HG03571 (cell line): Measurements from ENCODE around the gene STRA6.

ENCODE experiments used
- ATAC-seq: cut with Tn5 transposase; IDR thresholded peaks from one replicate; pipeline ENCODE4 v1.9.1; 2021; ENCODE audit not compliant: unreplicated experiment

The STRA6 gene

DNA sequence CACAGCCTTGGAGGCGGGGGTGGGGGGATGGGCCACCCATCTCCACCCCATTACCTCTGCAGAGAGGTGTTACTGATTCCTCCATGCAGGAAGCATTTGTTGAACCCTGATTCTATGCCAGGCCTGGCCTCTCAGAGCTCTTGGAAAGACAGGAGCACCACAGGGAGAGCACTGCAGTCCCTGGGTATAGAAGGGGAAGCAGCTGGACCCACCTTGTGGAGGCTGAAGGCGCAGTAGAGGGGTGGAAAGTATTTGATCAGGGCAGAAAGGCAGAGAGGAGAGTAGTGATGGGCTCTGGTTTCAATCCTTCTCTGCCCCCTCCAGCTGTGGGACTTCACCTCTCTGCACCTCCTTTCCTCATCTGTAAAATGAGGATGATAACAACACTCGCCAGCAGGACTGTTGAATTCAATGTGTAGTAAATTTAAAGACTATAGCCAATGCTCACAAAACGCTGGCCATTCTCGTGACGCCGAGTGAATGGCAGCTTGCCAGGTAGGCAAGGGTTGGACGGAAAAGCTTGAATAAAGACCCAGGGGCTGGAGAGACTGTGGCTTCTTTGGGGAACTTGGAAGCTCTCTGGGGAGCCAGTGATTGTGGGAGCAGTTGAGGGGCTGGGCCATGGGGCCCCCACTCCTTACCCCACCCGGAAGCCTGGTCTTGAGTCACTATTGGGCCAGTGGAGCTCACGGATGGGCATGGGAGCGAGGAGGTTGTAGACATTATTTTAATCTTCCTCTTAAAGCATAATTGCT is 25.6 kb upstream of the STRA6 start:
- ATAC-seq: no peak

DNA sequence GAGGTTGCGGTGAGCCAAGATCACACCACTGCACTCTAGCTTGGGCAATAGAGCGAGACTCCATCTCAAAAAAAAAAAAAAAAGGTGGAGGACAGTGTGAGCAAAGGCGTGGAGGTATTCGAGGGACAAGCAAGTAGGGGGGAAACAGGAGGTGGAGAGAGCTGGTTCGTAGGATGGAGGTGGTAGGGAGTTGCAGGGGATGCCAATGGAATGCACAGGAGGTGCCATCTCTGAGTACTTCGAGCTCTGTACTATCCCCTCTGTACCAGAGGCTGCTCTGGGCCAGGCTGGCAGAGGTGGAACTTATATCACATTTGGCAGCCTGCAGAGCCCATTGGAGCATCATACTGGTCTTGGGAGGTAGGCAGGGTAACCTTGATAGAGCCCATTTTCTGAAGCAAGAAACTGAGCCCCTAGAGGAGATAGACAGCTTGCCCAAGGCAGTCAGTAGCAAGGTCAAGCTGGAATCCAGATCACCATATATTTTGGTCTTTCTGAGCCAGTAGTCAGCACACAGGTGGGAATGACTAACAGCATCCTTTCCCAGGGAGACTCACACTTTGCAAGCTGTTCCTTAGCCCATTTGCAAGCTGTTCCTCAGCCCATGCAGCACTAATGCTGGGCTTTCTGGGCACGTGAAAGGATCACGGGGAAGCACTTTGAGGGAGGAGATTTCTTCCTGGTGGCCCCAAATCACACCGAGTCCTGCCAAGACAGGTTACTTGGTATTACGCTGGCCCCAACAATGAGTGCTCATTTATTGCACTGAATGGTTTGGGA is 24.4 kb upstream of the STRA6 start:
- ATAC-seq: no peak

DNA sequence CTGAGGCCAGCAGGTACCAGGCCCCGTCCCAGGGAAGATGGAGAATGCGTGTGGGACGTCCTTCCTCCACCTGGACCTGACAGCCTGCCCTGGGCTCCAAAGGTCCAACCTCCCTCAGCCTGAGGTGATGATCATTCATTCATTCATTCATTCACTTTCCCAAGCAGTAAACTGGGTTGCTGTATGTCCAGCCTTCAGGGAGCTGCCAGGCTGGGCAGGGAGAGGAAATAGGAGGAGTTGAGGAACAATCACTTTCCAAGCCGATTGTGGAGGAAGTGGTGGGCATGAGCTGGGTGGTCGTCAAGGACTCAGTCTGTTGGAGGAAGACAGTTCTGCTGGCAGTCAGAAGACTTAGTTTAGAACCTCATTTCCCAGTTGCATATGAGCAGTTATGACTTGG is 23.3 kb upstream of the STRA6 start:
- ATAC-seq: no peak

GRCh38 chr15:74222240-74223119 is 19.9 kb upstream of the STRA6 start:
- no peak for ATAC-seq

DNA sequence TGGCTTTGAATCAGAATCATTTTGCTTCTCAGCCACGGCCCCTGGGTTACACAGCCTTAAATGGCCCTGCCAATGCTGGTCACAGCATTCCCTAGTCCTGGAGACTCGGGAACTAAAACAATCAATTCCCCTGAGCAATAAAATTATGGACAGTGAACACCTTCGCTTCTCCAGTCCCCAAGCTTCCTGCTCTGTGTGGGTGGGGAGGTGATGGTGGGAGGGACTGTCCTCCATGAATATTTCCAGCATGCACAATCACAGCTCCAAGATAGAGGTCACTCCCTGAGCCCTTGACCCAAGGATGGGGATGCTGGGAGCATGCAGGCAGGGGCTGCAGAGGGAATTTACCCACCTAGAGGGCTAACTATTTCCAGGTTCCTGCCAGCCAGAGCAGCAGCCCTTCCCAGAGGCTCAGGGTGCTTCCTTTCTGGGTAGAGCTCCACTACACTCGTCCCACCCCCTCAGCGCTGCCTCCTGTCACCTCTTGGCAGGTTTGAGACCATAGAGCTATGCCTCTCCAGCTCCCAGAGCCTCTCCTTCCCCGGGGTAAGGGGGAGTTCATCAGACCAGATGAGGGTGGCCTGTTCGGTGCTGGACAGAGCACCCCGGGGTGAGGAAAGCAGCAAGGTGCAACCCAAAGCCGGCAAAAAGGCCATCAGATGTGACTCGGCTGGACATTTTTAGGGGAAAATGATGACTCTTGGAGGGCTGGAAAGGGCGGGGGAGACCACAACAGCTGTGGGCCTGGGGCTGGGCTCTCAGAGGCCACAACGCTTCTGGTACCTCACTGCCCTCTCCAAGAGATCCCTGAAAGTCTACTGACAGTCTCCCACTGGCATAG is 19.0 kb upstream of the STRA6 start:
- ATAC-seq: no peak

DNA sequence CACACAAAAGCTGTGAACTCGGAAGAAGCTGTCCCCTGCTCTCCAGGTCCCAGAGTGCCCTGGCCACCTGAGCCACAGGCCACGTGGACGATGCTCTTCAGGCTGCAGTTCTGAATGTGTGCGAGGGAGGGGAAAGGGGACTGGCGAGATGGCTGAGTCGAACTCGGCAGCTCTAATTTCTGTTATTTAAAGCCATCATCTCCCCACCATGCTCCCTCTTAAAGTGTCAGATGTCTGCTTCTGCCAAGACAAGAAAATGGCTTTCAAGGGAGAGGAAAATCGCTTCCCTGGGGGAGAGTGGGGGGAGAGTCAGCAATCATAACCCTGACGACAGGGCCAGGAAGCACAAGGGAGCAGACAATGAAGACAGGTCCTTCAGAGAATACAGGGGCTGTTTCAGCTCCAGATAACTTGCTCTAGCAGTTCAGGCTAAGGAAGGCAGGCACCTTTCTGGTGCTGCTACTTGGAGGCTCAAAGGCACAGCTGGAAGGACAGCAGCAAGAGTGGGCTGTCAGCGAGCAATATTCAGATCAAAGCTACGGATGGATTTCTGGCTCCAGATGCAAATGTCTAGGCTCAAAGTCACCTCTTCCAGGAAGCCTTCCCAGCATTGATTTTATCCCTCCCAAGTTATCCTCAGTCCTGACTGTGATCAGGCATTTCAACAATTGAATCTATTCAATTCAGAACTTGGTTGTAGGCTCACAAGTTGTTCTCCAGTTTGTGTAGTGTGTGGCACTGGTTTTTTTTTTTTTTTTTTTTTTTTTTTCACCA is 18.1 kb upstream of the STRA6 start:
- ATAC-seq: no peak

- ATAC-seq: no peak
These were observed 15.6 kb upstream of the STRA6 start for GRCh38 chr15:74217907-74218885.

DNA sequence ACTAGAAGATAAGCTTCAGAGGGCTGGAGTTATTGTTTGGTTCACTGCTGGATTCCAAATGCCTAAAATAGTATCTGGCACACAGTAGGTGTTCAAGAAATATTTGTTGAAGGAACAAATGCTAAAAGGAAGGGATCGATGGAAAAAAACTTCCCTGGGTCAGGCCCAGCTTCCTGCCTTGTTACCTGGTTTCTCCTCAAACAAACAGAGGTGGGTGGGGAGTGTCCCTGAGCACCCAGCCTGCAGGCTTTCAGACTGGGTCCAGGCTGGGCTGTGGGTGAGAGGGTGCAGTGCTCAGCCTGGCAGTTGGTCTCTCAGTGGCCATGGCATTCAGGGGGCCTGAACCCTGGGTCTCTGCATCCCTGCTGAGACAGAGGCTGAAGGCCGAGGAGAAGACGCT is 14.4 kb upstream of the STRA6 start:
- ATAC-seq: no peak

GRCh38 chr15:74215958-74216357 is 13.4 kb upstream of the STRA6 start:
- ATAC-seq: no peak

DNA sequence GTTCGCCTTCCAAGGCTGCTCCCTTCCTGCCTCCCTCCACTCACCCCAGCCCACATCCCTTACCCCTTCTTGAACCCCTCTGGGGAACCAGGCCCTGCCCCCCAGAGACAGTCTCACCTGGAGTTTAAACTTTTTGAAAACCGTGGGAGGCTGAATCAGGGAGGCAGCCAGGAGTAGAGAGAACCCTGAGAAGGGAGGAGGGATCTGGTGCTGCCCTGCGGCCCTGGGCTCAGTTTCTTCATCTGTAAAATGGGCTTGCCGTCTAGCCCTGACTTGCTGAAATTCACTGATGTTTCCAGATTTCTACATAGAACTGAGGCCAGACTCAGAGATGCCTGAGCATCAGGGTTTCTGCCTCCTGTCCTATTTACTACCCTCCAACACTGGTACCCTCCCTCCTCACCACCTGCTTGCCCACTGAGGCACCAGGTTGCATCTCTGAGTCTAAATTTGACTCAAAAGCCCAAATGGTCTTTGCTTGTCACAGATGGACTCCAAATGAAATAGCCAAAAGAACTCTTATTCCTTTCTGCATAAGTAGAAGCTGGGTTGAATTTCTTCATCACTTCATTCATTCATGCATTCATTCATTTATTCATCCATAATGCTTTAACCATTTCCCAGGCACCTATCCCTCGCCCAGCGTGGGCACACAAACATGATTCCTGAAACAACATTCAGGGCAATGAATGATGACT is 11.9 kb upstream of the STRA6 start:
- ATAC-seq: no peak

DNA sequence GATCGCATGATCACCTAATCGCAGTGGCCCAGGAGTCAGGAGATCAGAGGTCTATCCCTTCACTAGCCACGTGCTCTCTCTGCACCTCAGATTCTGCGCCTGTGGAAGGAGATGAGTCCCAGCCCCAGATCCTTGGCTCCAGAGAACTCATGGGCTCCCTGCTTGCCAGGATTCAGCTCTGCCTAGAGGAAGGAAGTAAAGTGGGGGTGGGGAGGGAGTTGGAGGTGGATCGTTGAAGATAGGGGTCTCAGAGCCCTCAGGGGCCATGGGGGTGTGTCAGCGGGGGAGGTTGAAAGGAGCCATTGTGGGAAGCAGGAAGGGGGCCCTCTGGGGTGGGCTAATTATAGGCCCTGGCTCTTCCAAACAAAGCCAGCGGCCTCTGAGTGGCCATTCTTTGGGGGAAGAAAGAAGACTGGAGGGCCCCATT is 11.3 kb upstream of the STRA6 start:
- no peak for ATAC-seq

- ATAC-seq: no peak
These were observed 9.9 kb upstream of the STRA6 start for GRCh38 chr15:74212494-74212893.

GRCh38 chr15:74211656-74212055 is 9.1 kb upstream of the STRA6 start:
- no peak for ATAC-seq

DNA sequence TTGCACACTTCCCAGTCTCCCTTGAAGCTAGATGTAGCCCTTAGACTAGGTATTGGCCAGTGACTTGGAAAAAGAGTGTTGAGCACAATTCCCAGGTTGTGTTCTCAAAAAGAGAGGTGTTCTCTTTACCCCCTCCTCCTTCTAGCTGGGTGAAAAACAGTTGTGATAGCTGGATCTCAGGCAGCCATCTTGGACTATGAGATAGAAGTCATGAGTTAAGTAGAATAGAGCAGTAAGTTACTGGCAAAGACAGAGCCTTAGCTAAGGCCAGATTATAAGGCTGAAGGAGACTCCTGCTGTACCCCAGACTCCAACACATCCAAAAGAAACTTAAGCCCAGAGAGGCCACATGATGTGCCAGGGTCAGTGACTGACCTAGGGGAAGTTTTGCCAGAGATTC is 8.1 kb upstream of the STRA6 start:
- ATAC-seq: no peak

DNA sequence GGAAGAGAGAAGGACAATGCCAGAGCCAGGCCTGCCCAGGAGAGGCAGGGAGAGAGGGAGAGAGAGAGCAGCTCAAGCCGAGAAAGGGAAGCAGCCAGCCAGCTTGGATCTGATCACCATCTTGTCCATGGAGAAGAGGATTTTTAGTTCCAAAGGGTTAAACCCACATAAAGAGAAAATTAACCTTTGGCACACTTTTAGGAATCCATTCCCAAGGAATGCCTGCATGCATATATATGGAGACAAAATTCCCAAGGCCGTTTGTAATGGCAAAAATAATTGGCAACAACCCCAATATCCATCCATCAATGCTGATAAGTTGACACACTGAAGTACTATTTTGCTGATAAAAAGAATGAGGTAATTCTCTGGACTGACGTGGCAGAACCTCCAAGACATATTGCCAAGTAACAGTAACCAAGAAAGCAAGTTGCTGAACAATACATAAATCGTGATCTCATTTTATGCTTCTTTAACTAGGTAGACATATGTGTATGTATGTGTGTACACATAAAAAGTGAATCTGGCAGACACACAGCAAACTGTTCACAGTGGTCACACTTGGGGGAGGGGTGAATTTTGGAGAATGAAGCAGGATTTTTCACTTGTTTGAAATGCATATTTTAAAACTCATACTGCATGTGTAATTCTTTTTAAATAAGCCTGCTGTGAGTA is 7.5 kb upstream of the STRA6 start:
- no peak for ATAC-seq

GRCh38 chr15:74209560-74209958 is 7.0 kb upstream of the STRA6 start:
- no peak for ATAC-seq

DNA sequence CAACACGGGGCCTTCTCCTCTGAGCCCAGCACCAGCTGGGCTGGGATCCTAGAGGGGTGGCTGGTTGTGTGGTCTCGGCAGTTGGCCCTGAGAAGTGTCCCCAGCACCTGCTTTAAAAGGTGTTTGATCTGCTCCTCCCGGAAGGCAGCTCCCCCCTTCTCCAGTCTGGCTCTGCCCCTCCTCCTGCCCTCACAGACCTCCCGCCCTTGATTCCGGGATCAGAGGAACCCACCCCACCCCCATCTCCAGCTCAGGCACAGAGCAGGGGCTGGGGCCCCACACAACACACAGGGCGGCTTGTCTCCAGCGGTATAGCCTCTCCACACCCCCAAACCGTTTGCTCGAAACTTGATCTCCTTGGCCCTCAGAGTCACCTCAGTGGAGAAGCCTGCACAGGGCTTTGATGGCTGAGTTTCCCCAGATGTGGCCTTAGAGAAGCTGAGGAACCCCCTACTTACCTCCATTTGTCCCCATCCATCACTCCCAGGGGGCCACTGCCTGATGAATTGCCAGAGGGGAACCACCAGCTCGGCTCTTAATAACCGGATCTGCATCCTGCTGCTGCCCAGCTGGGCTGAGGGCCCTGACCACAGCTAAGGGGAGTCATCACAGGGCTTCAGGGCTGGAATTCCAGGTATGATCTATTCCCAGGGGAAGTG is 6.4 kb upstream of the STRA6 start:
- ATAC-seq: no peak
